Epithelial cell of proximal tubule (primary cell): ENCODE data around the gene GPC1. TPM values are rescaled to one million over a fixed set of nuclear protein-coding genes. Genes with fewer than 3 reads are reported as not detected.

ENCODE experiments used
- DNase-seq: peaks from one replicate; pipeline ENCODE4 v3.0.0-alpha.2; 2011; ENCODE audit warnings: low read depth
- H3K4me3 ChIP-seq: 2 replicates; pipeline ENCODE4 v1.5.1; 2011; ENCODE audit warnings: low read depth, mild to moderate bottlenecking, low read length
- total RNA-seq: library from RNA; depleted of rRNA; stranded (reverse); fragments of >200 nt; gene quantifications from 2 replicates; pipeline ENCODE4 v1.2.3, GENCODE V29; 2015
- TF ChIP-seq, protein P1 (sequence below): conservative IDR thresholded peaks from 2 replicates; pipeline ENCODE4 v1.5.1; 2012; ENCODE audit warnings: low read depth, mild to moderate bottlenecking, low read length

The GPC1 gene
- total RNA-seq, 1 donor from 2014 or later = 45.4 TPM

DNA sequence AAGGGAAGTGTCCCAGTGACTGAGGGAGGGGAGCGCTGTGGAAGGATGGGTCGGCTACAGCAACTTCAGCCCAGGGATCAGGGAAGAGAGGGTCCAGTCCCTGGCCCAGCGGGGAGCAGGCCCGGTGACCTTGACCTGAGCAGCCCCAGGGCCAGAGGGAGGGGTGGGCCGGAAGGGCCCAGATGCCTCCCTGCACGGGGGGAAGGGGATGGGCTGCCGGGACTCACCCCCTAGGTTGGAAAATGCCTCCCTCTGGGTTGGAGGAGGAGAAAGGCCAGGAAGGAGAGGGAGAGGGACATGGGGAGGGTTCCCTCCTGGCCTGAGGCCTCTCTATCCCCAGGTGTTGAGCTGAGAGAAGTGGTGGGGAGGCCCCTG is 19.8 kb downstream of the GPC1 start:
- H3K4me3 ChIP-seq = no peak overlapping the region
- TF ChIP-seq, protein P1, sequence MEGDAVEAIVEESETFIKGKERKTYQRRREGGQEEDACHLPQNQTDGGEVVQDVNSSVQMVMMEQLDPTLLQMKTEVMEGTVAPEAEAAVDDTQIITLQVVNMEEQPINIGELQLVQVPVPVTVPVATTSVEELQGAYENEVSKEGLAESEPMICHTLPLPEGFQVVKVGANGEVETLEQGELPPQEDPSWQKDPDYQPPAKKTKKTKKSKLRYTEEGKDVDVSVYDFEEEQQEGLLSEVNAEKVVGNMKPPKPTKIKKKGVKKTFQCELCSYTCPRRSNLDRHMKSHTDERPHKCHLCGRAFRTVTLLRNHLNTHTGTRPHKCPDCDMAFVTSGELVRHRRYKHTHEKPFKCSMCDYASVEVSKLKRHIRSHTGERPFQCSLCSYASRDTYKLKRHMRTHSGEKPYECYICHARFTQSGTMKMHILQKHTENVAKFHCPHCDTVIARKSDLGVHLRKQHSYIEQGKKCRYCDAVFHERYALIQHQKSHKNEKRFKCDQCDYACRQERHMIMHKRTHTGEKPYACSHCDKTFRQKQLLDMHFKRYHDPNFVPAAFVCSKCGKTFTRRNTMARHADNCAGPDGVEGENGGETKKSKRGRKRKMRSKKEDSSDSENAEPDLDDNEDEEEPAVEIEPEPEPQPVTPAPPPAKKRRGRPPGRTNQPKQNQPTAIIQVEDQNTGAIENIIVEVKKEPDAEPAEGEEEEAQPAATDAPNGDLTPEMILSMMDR = no peak

DNA sequence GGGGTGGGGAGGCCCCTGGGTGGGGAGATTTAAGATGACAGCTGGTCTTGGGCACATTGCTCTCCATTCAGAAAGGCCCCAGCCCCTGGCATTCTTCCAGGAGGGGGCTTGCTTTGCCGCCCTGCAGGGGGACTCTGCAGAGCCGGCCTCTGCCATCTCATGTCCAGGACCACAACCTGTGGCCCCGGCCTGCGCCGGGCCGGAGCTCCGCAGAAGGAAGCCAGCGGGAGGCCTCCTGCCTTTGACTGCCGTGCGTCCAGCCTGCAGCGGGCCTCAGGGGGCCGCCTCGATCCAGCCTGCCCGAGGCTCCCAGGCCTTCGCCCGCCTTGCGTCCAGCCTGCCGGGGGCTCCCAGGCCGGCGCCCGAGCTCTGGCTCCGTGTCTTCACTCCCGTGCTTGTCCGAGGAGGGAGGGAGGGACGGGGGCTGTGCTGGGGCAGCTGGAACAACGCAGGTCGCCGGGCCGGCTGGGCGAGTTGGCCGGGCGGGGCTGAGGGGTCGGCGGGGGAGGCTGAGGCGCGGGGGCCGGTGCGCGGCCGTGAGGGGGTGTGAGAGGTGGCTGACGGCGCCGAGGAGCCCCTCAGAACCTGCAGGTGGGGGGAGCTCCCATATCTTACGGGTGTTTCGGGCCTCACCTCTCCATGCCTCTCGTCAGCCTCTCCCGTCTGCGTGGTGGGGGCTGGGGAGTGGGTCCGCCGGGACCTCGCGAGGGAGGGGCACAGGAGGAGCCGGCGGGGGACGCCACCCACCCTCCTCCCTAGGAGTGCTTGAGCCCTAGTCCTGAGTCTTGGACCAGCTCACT is 20.4 kb downstream of the GPC1 start:
- TF ChIP-seq, protein P1 = no peak
- no peak for DNase-seq
- no peak overlapping the region for H3K4me3 ChIP-seq

More for the DNA sequence above, 19.8 kb downstream of the GPC1 start:
- no peak for DNase-seq

DNA sequence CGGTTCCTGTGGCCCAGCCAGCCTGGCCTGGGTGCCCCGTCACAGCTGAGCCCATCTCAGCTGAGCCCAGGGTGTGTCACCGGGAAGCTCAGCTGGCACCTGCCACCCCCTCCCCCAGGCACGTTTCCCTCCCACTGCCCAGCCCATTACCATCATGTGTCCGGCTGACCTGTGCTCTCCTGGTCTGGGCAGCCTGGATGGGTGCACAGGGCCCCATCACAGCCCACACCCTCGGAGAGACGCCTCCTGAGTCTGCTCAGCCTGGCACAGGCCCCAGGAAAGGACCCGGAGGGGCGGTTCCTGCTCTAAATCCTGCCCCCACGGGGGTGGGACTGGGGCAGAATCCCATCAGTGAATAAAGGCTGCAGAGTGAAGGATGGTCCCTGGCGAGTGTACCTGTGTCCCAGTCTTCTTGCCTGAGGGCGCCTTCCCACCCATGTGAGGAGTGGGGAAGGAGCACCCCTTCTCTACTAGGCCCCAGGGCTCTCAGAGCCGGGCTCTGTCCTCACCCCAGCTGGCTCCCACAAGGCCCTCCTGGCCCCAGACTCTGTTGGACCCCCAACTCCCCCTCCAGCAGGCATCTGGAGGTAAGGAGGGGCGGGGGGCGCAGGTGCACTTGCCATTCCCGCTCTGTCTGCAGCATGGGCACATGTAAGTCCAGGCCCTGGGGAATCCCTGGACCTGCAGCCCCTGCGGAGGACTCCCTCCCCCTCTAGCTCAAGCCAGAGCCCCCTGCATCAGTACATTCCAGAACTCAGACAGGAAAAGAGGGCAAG is 21.2 kb downstream of the GPC1 start:
- DNase-seq = no peak
- no peak overlapping the region for H3K4me3 ChIP-seq
- TF ChIP-seq, protein P1 = no peak

DNA sequence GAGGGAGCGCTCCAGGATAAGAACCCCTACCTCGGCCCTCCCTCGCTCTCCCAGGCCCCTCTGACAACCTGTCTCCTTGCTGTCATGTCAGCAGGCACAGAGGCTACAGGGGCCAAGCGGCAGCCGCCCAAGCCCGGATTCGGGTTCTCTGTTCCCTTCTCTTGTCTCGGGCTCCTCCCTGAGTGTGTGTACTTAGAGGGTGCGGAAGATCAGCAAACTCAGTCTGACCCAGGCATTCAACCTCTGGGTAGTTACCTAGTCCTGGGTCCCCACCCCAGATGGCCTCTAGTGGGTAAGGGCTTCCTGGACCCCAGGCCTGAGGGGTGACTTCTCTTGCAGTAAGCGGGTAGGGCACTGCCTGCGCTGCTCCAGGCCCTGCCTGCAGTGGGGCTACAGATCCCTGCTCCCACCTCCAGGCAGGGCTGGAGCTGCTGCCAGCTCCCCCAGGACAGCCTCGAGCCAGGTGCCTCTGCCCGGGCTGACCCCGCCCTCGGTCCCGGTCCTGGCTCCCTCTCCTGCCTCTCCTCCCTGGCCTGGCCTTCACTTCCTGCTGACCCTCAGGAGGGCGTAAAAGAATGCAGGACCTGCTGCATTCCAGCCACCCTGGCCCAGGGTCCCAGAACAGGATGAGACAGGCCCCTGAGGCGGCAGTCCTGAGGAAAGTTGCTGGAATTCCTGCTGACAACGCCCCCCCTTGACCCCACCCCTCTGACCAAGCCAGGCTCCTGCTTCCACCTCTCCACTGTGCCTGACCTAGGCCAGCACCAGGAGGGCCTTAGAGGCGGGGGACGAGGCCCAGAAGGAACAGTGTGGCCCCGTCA is 22.0 kb downstream of the GPC1 start:
- no peak for DNase-seq
- no peak overlapping the region for H3K4me3 ChIP-seq
- TF ChIP-seq, protein P1 = no peak

DNA sequence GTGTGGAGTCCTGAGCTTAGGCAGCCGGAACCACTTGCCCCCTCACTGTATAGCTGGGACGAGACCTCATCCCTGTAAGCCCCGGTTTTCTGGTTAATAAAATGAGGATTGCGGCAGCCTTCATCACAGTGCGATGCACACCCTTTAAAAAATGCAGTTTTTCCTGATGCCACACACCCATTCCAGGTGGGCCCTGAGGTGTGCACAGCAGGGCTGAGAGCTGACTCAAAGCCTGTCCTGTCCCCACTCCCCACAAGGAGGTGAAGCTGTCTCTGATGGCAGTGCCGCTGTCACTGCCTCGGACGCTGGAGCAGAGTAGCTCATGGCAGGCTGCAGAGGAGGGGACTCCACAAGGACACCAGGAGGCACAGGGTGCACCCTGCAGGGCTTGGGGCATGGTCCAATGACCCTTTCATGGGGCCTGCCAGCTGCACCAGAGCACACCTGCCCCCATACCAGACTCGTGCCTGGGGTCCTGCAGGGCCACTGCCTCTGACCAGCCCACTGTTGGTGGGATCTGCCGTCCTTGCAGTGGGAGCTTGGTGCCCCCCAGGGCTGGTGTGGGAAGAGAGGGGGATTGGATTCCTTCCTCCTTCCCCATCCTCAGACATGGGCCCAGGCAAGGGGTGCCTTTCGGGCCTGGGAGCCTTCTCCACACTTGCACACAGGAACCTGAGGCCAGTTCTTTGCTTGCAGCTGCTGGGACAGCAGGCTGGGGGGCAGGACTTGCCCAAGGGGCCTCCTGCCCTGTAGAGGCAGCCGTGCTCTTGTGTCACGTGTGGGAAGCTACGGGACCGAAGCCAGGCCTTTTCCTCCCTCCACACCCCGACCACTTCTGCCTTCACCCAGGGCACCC is 22.8 kb downstream of the GPC1 start:
- DNase-seq = no peak
- H3K4me3 ChIP-seq = no peak overlapping the region
- TF ChIP-seq, protein P1 = no peak

DNA sequence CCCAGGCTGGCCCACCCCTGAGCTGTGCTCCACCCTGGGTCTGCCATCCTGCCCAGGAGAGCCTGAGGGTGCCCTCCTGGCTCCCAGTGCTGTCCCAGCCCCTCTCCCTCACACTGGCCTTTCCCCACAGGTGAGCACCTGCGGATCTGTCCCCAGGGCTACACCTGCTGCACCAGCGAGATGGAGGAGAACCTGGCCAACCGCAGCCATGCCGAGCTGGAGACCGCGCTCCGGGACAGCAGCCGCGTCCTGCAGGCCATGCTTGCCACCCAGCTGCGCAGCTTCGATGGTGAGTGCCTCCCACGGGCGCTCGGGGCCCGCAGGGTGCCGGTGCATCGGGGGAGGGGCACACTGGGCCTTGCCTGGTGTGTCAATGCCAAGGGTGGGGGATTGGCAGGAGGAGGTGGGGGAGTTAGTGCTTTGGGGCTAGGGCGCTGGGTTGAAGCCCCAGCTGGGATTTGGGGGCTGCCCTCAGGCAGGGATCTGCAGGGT is 23.5 kb downstream of the GPC1 start:
- H3K4me3 ChIP-seq = no peak overlapping the region
- TF ChIP-seq, protein P1 = no peak
- no peak for DNase-seq
